Naive thymus-derived CD4-positive, alpha-beta T cell (primary cell): ENCODE measurements around the gene CCT6B. TPM values are rescaled to one million over a fixed set of nuclear protein-coding genes. Genes with fewer than 3 reads are reported as not detected.
"Not testable (repeated sequence)": the region's sequence is repeated elsewhere in the genome, so short reads cannot be mapped to it uniquely, and the experiment has no call there.

Experiments
- ATAC-seq: fragments of 150-1000 bp; cut with Tn5 transposase; 2 replicates; pipeline ENCODE4 v1.10.0; 2021; ENCODE audit warnings: mild to moderate bottlenecking, moderate library complexity
- CTCF ChIA-PET: fragments of 350-600 bp; sonication (Branson Sonifier 250); formaldehyde crosslinking; loops from one replicate; lab custom pipeline; 2021; ENCODE audit warnings: antibody characterized with exemption; lab: Charles Lee
- POLR2A ChIA-PET: fragments of 350-600 bp; sonication (Branson Sonifier 250); formaldehyde crosslinking; loops from one replicate; lab custom pipeline; 2021; ENCODE audit warnings: antibody characterized with exemption, inconsistent platforms; lab: Charles Lee
- DNase-seq, 9 donors: peaks; one replicate each; pipeline versions ENCODE4 v3.0.0 to v3.0.0-alpha.2; 2020 to 2022; ENCODE audit warnings: mixed read lengths in 1 of 9
- H3K27ac ChIP-seq: one replicate; pipeline ENCODE4 v1.7.0; 2013; ENCODE audit warnings: mild to moderate bottlenecking, low read depth, low read length, moderate library complexity
- H3K27me3 ChIP-seq, 2 donors: one replicate each; pipeline ENCODE4 v1.7.0; 2013; ENCODE audit warnings: low read length in 2 of 2, mild to moderate bottlenecking in 2 of 2, moderate library complexity in 2 of 2; ENCODE audit not compliant: control insufficient read depth in 2 of 2, insufficient read depth in 2 of 2
- H3K36me3 ChIP-seq, 3 experiments: 1 replicate in 2 of 3; 2 replicates in 1 of 3; pipeline ENCODE4 v1.7.0; 2013; ENCODE audit warnings: low read length in 3 of 3, mild to moderate bottlenecking in 3 of 3, moderate library complexity in 1 of 3; ENCODE audit not compliant: insufficient read depth in 3 of 3, control insufficient read depth in 2 of 3
- H3K4me1 ChIP-seq, 2 donors: one replicate each; pipeline ENCODE4 v1.7.0; 2013; ENCODE audit warnings: low read length in 2 of 2, mild to moderate bottlenecking in 2 of 2, moderate library complexity in 1 of 2; ENCODE audit not compliant: control insufficient read depth in 2 of 2, insufficient read depth in 2 of 2
- H3K4me3 ChIP-seq: 2 replicates; pipeline ENCODE4 v1.7.0; 2013; ENCODE audit warnings: mild to moderate bottlenecking, low read length
- H3K9me3 ChIP-seq, 3 experiments: 1 replicate in 2 of 3; 2 replicates in 1 of 3; pipeline ENCODE4 v1.7.0; 2013; ENCODE audit warnings: low read length in 3 of 3; ENCODE audit not compliant: control insufficient read depth in 2 of 3
- H3K27ac Mint-ChIP-seq, 9 donors: one replicate each; pipeline ENCODE4 v1.8.0; 2020 to 2022; ENCODE audit warnings: mixed read lengths in 9 of 9, mild to moderate bottlenecking in 8 of 9, moderate library complexity in 5 of 9, inconsistent platforms in 2 of 9
- H3K27me3 Mint-ChIP-seq, 5 donors: one replicate each; pipeline ENCODE4 v1.8.0; 2021 to 2022; ENCODE audit warnings: mixed read lengths in 5 of 5, mild to moderate bottlenecking in 1 of 5
- H3K36me3 Mint-ChIP-seq, 5 donors: one replicate each; pipeline ENCODE4 v1.8.0; 2020 to 2022; ENCODE audit warnings: mixed read lengths in 5 of 5, mild to moderate bottlenecking in 3 of 5, inconsistent platforms in 1 of 5
- H3K4me1 Mint-ChIP-seq, 7 donors: one replicate each; pipeline ENCODE4 v1.8.0; 2020 to 2022; ENCODE audit warnings: mixed read lengths in 7 of 7, mild to moderate bottlenecking in 3 of 7, inconsistent platforms in 1 of 7
- H3K4me3 Mint-ChIP-seq, 10 donors: one replicate each; pipeline ENCODE4 v1.8.0; 2020 to 2022; ENCODE audit warnings: mild to moderate bottlenecking in 10 of 10, mixed read lengths in 10 of 10, moderate library complexity in 6 of 10, inconsistent platforms in 2 of 10
- H3K9me3 Mint-ChIP-seq, 11 donors: one replicate each; pipeline ENCODE4 v1.8.0; 2020 to 2022; ENCODE audit warnings: mixed read lengths in 11 of 11, mild to moderate bottlenecking in 4 of 11, inconsistent platforms in 1 of 11, moderate library complexity in 1 of 11
- intact Hi-C, 2 donors: fragments of 100-400 bp; cut with micrococcal nuclease; formaldehyde crosslinking; loops; one replicate each; pipeline ENCODE4 v1.15.1; 2023
- polyA plus RNA-seq, 2 donors: library from polyadenylated mRNA; unstranded; fragments of 300-500 nt; fragmentation: Illumina TruSeq; gene quantifications; one replicate each; pipeline ENCODE4 v1.2.3, GENCODE V29; 2021
- total RNA-seq, 6 experiments: library from RNA in 5 of 6; stranded (reverse) in 5 of 6; gene quantifications; 1 replicate in 5 of 6; 2 replicates in 1 of 6; pipeline ENCODE4 v1.2.3 and lab custom pipeline; 2021 to 2026

The CCT6B gene
- total and polyA plus RNA-seq, 7 experiments from 2014 or later = 1.3 to 3.8 (median 1.9) TPM

DNA sequence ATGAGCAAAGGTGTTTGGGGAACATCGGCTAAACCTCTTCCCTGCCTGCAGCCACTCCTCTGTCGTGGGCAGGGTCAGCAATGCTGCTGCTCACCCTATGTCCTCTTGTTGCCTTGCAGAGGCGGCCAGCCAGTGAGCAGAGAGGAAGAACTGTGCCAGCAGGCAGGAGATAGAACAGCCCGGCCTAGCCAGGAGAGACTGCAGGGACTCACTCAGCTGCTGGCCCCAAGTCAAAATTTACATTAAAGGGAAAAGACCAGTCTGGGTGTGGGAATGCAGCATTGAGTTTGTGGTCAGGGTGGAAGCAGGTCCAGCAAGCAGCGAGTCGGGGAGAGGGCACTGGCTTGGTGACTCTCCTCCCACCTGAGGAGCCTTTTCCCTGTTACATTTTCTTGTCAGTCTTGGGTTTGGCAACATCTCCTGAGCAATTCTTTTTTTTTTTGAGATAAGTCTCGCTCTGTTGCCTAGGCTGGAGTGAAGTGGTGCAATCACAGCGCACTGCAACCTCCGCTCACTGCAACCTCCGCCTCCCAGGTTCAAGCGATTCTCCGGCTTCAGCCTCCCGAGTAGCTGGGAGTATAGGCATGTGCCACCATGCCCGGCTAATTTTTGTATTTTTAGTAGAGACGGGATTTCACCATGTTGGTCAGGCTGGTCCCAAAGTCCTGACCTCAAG is 41.8 kb upstream of the CCT6B start:
- peaks cover 0 to 44% (median 8%) of the 10 kb centered on the region in 5 donors for H3K36me3 Mint-ChIP-seq
- Histone ChIP-seq H3K27me3 (no peaks in the 10 kb centered on the region), H3K9me3 (no peaks in the 10 kb centered on the region), H3K4me1 (no peaks in the 10 kb centered on the region), H3K27ac (no peak overlapping the region), H3K4me3 (no peak overlapping the region), H3K36me3 (peaks cover 0 to 62% (median 14%) of the 10 kb centered on the region in 3 experiments)
- peaks cover 4 to 13% (median 9%) of the 10 kb centered on the region in 7 donors for H3K4me1 Mint-ChIP-seq
- no peaks in the 10 kb centered on the region for H3K9me3 Mint-ChIP-seq
- H3K4me3 Mint-ChIP-seq = no peak overlapping the region
- ATAC-seq = no peak
- POLR2A ChIA-PET = interaction anchor here (1.8 kb wide), 1 partner anchor 65 kb away, joined by 4 read pairs; no protein-coding TSS in a partner anchor
- CTCF ChIA-PET = interaction anchor here (0.6 to 1.4 kb wide), 3 partner anchors 25 to 119 kb away, joined by 3 to 5 read pairs (median 5); partner anchors contain the start of genes FNDC8 and RFFL
- H3K27me3 Mint-ChIP-seq = no peaks in the 10 kb centered on the region
- intact Hi-C loops = no loop called here
- H3K27ac Mint-ChIP-seq = peak overlapping the region in 7 of 9 donors; percentile 11 to 82 (median 54)
- no peak for DNase-seq

DNA sequence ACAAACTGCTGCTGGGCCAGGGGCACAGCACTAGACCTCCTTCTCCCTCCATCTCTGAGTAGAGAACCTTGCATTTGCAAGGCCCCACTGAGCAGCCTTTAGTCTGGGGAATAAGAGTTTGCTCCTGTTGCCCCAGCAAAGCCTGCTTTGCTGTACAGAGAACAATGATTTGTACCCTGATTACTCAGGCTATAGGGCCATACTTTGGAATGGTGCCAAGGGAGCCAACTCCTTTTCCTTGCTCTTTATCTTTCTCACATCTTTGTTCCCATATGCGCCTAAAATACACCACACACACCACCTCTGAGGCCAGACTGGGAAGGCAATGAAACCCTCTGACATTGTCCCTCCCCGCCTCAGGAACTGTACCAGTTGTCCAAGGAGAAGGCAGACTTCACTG is 40.3 kb upstream of the CCT6B start:
- Histone ChIP-seq H3K27me3 (no peaks in the 10 kb centered on the region), H3K4me3 (no peak overlapping the region), H3K9me3 (no peaks in the 10 kb centered on the region), H3K27ac (no peak overlapping the region), H3K4me1 (no peaks in the 10 kb centered on the region), H3K36me3 (peaks cover 0 to 64% (median 14%) of the 10 kb centered on the region in 3 experiments)
- H3K27ac Mint-ChIP-seq = peak overlapping the region in 8 of 9 donors; percentile 10 to 89 (median 44)
- CTCF ChIA-PET = interaction anchor here (0.8 to 4.2 kb wide), 4 partner anchors 68 to 459 kb away, joined by 3 to 25 read pairs (median 3); partner anchors contain the start of gene RAD51D
- ATAC-seq (no peak), DNase-seq (no peak)
- no peaks in the 10 kb centered on the region for H3K27me3 Mint-ChIP-seq
- no peaks in the 10 kb centered on the region for H3K9me3 Mint-ChIP-seq
- H3K36me3 Mint-ChIP-seq = peaks cover 0 to 36% (median 4%) of the 10 kb centered on the region in 5 donors
- no peak overlapping the region for H3K4me3 Mint-ChIP-seq
- POLR2A ChIA-PET = interaction anchor here (0.7 to 1.2 kb wide), 2 partner anchors 16 to 45 kb away, joined by 3 read pairs; no protein-coding TSS in a partner anchor
- peaks cover 5 to 9% (median 6%) of the 10 kb centered on the region in 7 donors for H3K4me1 Mint-ChIP-seq
- intact Hi-C loops = no loop called here

DNA sequence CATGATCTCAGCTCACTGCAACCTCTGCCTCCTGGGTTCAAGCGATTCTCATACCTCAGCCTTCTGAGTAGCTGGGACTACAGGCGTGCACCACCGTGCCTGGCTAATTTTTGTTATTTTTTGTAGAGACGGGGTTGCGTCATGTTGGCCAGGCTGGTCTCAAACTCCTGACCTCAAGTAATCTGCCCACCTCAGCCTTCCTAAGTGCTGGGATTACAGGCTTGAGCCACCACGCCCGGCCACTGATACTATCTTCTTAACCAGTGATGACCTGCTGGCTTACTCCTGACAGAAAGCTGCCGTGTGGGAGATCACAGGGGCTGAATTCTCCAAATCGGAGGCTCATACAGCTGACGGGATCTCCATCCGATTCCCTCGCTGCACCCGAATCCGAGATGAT is 39.7 kb upstream of the CCT6B start:
- peaks cover 0 to 36% (median 7%) of the 10 kb centered on the region in 5 donors for H3K36me3 Mint-ChIP-seq
- H3K9me3 ChIP-seq, H3K9me3 Mint-ChIP-seq, H3K4me1 ChIP-seq, intact Hi-C loops, H3K27me3 Mint-ChIP-seq, H3K27me3 ChIP-seq, H3K4me3 ChIP-seq, H3K4me3 Mint-ChIP-seq, H3K27ac ChIP-seq, ATAC-seq, H3K4me1 Mint-ChIP-seq, DNase-seq: not testable (repeated sequence)
- ChIA-PET CTCF (interaction anchor here (1.1 to 6.0 kb wide), 4 partner anchors 21 to 119 kb away, joined by 3 to 58 read pairs (median 14); partner anchors contain the start of genes RAD51D and RFFL), POLR2A (interaction anchor here (0.9 to 1.8 kb wide), 4 partner anchors 8 to 62 kb away, joined by 3 to 5 read pairs (median 3); partner anchors contain the start of genes LIG3 and RFFL)
- H3K27ac Mint-ChIP-seq = peak overlapping the region in 3 of 9 donors; percentile 16 to 76 (median 20)
- H3K36me3 ChIP-seq = peaks cover 0 to 68% (median 14%) of the 10 kb centered on the region in 3 experiments

DNA sequence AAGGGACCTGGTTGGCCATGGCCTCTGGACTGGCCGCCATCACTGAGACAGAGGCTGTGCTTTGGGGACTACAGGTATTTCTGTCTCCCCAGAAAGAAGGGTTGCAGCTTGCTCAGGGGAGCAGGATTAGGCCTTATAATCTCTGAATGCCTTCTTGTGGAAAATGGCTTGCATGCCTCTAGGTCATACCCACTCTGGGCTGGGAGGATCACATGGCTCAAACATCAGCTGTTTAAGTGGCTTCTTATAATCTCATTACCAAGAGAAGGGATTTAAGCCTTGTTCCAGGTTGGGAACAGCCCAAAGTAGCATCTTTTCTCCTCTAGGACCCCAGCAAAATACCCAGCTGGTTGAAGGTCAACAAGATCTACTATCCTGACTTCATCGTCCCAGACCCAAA is 38.2 kb upstream of the CCT6B start:
- no peak for ATAC-seq
- Mint-ChIP-seq H3K36me3 (peaks cover 0 to 41% (median 7%) of the 10 kb centered on the region in 5 donors), H3K27me3 (no peaks in the 10 kb centered on the region), H3K27ac (peak overlapping the region in 2 of 9 donors; percentile 6 to 34), H3K4me3 (no peak overlapping the region), H3K4me1 (peaks cover 5 to 9% (median 6%) of the 10 kb centered on the region in 7 donors), H3K9me3 (no peaks in the 10 kb centered on the region)
- intact Hi-C loops = loop anchor here in 1 of 2 donors (2.0 to 5.0 kb wide), 2 partner anchors 539 to 577 kb away; no protein-coding TSS in a partner anchor
- ChIA-PET CTCF (interaction anchor here (0.6 to 6.0 kb wide), 10 partner anchors 9 to 120 kb away, joined by 3 to 58 read pairs (median 6); partner anchors contain the start of genes FNDC8, RAD51D and RFFL), POLR2A (interaction anchor here (1.1 to 3.8 kb wide), 9 partner anchors 8 to 121 kb away, joined by 3 to 21 read pairs (median 10); partner anchors contain the start of genes FNDC8, RAD51D and RFFL)
- no peaks in the 10 kb centered on the region for H3K27me3 ChIP-seq
- DNase-seq = no peak
- H3K4me1 ChIP-seq = no peaks in the 10 kb centered on the region
- no peak overlapping the region for H3K27ac ChIP-seq
- no peaks in the 10 kb centered on the region for H3K9me3 ChIP-seq
- H3K4me3 ChIP-seq = no peak overlapping the region
- peaks cover 0 to 72% (median 16%) of the 10 kb centered on the region in 3 experiments for H3K36me3 ChIP-seq

DNA sequence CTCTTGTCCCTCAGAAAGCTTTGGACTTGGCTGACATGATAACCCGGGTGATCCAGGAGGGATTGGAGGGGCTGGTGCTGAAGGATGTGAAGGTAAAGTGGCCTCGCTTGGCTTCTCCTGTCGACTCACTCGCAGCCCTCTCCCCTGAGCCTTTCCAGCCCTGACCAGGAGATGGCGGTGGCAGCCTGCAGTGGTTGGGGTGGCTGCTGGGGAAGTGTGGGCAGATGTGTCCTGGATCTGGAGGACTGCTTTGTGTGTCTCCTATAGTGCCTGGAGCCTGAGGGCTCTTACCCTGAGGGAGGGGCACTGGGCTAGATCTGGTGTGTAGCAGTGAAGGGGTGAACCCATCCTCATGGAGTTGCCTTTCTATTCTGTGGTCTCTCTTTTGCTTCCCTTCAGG is 36.9 kb upstream of the CCT6B start:
- H3K4me1 Mint-ChIP-seq = peaks cover 5 to 10% (median 6%) of the 10 kb centered on the region in 7 donors
- no peaks in the 10 kb centered on the region for H3K9me3 Mint-ChIP-seq
- H3K36me3 ChIP-seq = peaks cover 0 to 76% (median 16%) of the 10 kb centered on the region in 3 experiments
- H3K27ac Mint-ChIP-seq = peak overlapping the region; percentile 60 to 89 (median 82)
- intact Hi-C loops = loop anchor here (1.0 to 5.0 kb wide), 7 partner anchors 18 to 749 kb away; partner anchors contain the start of genes RAD51D (in 2 of the 2), RFFL (in 2 of the 2) and LIG3 (in 1 of the 2)
- peaks cover 0 to 42% (median 7%) of the 10 kb centered on the region in 5 donors for H3K36me3 Mint-ChIP-seq
- CTCF ChIA-PET = interaction anchor here (0.7 to 6.0 kb wide), 10 partner anchors 9 to 122 kb away, joined by 3 to 58 read pairs (median 4); partner anchors contain the start of genes FNDC8, RAD51D and RFFL
- peak; percentile 96 for ATAC-seq
- H3K9me3 ChIP-seq = no peaks in the 10 kb centered on the region
- H3K4me1 ChIP-seq = no peaks in the 10 kb centered on the region
- no peak overlapping the region for H3K4me3 Mint-ChIP-seq
- no peak overlapping the region for H3K4me3 ChIP-seq
- H3K27ac ChIP-seq = no peak overlapping the region
- peak; percentile 62 to 82 (median 76) for DNase-seq
- no peaks in the 10 kb centered on the region for H3K27me3 ChIP-seq
- POLR2A ChIA-PET = interaction anchor here (1.0 to 3.8 kb wide), 7 partner anchors 16 to 122 kb away, joined by 4 to 21 read pairs (median 12); partner anchors contain the start of genes FNDC8, LIG3 and RAD51D
- no peaks in the 10 kb centered on the region for H3K27me3 Mint-ChIP-seq

DNA sequence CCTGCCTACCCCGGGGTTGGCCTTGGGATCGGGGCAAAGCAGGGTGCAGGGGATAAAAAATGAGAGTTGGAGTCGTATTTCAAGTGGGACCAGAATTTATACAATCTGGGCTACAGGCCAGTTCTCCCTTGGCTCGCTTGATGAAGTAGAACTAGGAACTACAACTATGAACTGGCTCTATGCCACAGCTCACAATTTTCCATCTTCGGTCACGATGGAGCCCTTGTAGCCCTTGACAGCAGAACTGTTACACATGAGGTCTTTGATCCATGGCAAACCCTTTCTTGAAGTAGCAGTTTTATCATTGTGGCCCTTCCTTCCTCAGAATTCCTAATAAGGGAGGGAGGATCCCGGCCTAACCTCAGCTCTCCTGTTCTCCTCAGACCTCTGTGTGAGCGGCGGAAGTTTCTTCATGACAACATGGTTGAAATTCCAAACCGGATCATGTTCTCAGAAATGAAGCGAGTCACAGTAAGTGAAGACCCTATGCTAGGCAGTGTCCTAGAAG is 36.1 kb upstream of the CCT6B start:
- ATAC-seq (no peak), DNase-seq (peak in 1 of 9 donors; percentile 9)
- no peaks in the 10 kb centered on the region for H3K9me3 Mint-ChIP-seq
- Histone ChIP-seq H3K4me3 (no peak overlapping the region), H3K27ac (no peak overlapping the region), H3K36me3 (peaks cover 0 to 76% (median 17%) of the 10 kb centered on the region in 3 experiments), H3K4me1 (no peaks in the 10 kb centered on the region), H3K9me3 (no peaks in the 10 kb centered on the region), H3K27me3 (no peaks in the 10 kb centered on the region)
- peaks cover 5 to 16% (median 6%) of the 10 kb centered on the region in 7 donors for H3K4me1 Mint-ChIP-seq
- H3K36me3 Mint-ChIP-seq = peaks cover 0 to 42% (median 13%) of the 10 kb centered on the region in 5 donors
- CTCF ChIA-PET = interaction anchor here (0.7 to 6.0 kb wide), 9 partner anchors 8 to 122 kb away, joined by 3 to 58 read pairs (median 4); partner anchors contain the start of genes FNDC8, RAD51D and RFFL
- no peak overlapping the region for H3K4me3 Mint-ChIP-seq
- peak overlapping the region in 3 of 9 donors; percentile 5 to 18 (median 14) for H3K27ac Mint-ChIP-seq
- POLR2A ChIA-PET = interaction anchor here (2.3 to 3.8 kb wide), 5 partner anchors 15 to 123 kb away, joined by 5 to 21 read pairs (median 13); partner anchors contain the start of genes FNDC8, LIG3 and RAD51D
- intact Hi-C loops = loop anchor here in 1 of 2 donors (5.0 kb wide), 1 partner anchor 575 kb away; no protein-coding TSS in a partner anchor
- H3K27me3 Mint-ChIP-seq = no peaks in the 10 kb centered on the region
